PC-3 (cell line): Measurements from ENCODE around the gene PGA3.
"Not testable (repeated sequence)": the region's sequence is repeated elsewhere in the genome, so short reads cannot be mapped to it uniquely, and the experiment has no call there.

Experiments
- CTCF ChIP-seq: fragments of 300-600 bp; sonication (generic); conservative IDR thresholded peaks from 2 replicates; pipeline ENCODE4 v1.5.1; 2017; ENCODE audit warnings: antibody characterized with exemption, low read depth, mild to moderate bottlenecking, low read length
- EZH2phosphoT487 ChIP-seq: fragments of 300-600 bp; sonication (generic); IDR thresholded peaks from 2 replicates; pipeline ENCODE4 v1.6.1; 2018; ENCODE audit warnings: mild to moderate bottlenecking, antibody characterized with exemption, low read length, borderline replicate concordance

DNA sequence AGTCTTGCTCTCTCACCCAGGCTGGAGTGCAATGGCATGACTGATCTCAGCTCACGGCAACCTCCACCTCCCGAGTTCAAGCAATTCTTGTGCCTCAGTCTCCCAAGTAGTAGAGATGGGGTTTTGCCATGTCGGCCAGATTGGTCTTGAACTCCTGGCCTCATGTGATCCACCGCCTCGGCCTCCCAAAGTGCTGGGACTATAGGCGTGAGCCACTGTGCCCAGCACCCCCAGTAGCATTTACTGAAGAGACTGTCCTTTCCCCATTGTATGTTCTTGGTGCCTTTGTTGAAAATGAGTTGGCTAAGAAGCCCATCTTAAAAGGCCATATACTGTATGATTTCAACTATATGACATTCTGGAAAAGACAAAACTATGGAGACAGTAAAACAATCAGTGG, 23.1 kb upstream of the PGA3 start:
- not testable (repeated sequence) for TF ChIP-seq CTCF, EZH2phosphoT487
